Renal pelvis (tissue), 4 donors: ENCODE results near the gene NAV2. TPM values are rescaled to one million over a fixed set of nuclear protein-coding genes. Genes with fewer than 3 reads are reported as not detected.

Source experiments
- DNase-seq: peaks from one replicate; pipeline ENCODE4 v3.0.0-alpha.2; 2013
- polyA plus RNA-seq, 3 donors: library from polyadenylated mRNA; unstranded; fragments of 120-200 nt; gene quantifications; one replicate each; pipeline ENCODE4 v1.2.1, GENCODE V29; 2013; ENCODE audit not compliant: insufficient read length in 3 of 3

NAV2 gene
- polyA plus RNA-seq, 3 donors, result 34.4 to 54.8 (median 48.4) TPM

GRCh38 chr11:19683141-19683805, 29.4 kb upstream of the NAV2 start:
- no peak for DNase-seq

- DNase-seq, result no peak
Observed at GRCh38 chr11:19683862-19684491, 28.7 kb upstream of the NAV2 start.

GRCh38 chr11:19686234-19686633, 26.4 kb upstream of the NAV2 start:
- DNase-seq, result no peak

GRCh38 chr11:19687392-19687791, 25.2 kb upstream of the NAV2 start:
- DNase-seq, result no peak

GRCh38 chr11:19689281-19690000, 23.2 kb upstream of the NAV2 start:
- DNase-seq, result no peak

- DNase-seq, result no peak
Observed at GRCh38 chr11:19690885-19691284, 21.8 kb upstream of the NAV2 start.

GRCh38 chr11:19691815-19692500, 20.7 kb upstream of the NAV2 start:
- no peak for DNase-seq

GRCh38 chr11:19693146-19693545, 19.5 kb upstream of the NAV2 start:
- no peak for DNase-seq

GRCh38 chr11:19694796-19695345, 17.8 kb upstream of the NAV2 start:
- no peak for DNase-seq

GRCh38 chr11:19696073-19696472, 16.6 kb upstream of the NAV2 start:
- no peak for DNase-seq

- no peak for DNase-seq
Observed at GRCh38 chr11:19696904-19697303, 15.7 kb upstream of the NAV2 start.

- DNase-seq, result no peak
Observed at GRCh38 chr11:19697721-19698121, 14.9 kb upstream of the NAV2 start.

- DNase-seq, result no peak
Observed at GRCh38 chr11:19698493-19699292, 13.9 kb upstream of the NAV2 start.

GRCh38 chr11:19701421-19701820, 11.2 kb upstream of the NAV2 start:
- DNase-seq, result no peak

GRCh38 chr11:19702620-19703019, 10.0 kb upstream of the NAV2 start:
- DNase-seq, result no peak

- no peak for DNase-seq
Observed at GRCh38 chr11:19703211-19703610, 9.4 kb upstream of the NAV2 start.

GRCh38 chr11:19704213-19704612, 8.4 kb upstream of the NAV2 start:
- DNase-seq, result no peak

GRCh38 chr11:19705936-19706335, 6.7 kb upstream of the NAV2 start:
- no peak for DNase-seq

GRCh38 chr11:19711911-19712280, 741 bp upstream of the NAV2 start:
- no peak for DNase-seq

GRCh38 chr11:19713196-19714021, 772 bp downstream of the NAV2 start:
- DNase-seq, result no peak

- no peak for DNase-seq
Observed at GRCh38 chr11:19714022-19714386, 1.4 kb downstream of the NAV2 start.
